ENCODE results near the gene TRPM1.

Gene TRPM1

GRCh38 chr15:31077181-31077580 is 24.3 kb downstream of the TRPM1 start:
- no peaks in the 10 kb centered on the region for H3K9me3 Mint-ChIP-seq
- no peaks in the 10 kb centered on the region for H3K36me3 Mint-ChIP-seq (ENCODE audit: insufficient read depth)
- H3K4me1 Mint-ChIP-seq = peaks cover 12% of the 10 kb centered on the region
- H3K4me3 Mint-ChIP-seq = no peak overlapping the region
- DNase-seq (ENCODE audit: low spot score in 2 of 2) (no peak), ATAC-seq (replicated peaks; ENCODE audit: extremely low read depth, poor library complexity, severe bottlenecking) (no peak)
- peaks cover 39% of the 10 kb centered on the region for H3K27me3 Mint-ChIP-seq
- H3K27ac Mint-ChIP-seq (ENCODE audit: low read depth) = no peak overlapping the region

- Mint-ChIP-seq H3K27me3 (peaks cover 19% of the 10 kb centered on the region), H3K4me1 (no peaks in the 10 kb centered on the region), H3K4me3 (no peak overlapping the region), H3K27ac (ENCODE audit: low read depth) (no peak overlapping the region), H3K36me3 (ENCODE audit: insufficient read depth) (no peaks in the 10 kb centered on the region), H3K9me3 (no peaks in the 10 kb centered on the region)
- no peak for ATAC-seq (replicated peaks; ENCODE audit: extremely low read depth, poor library complexity, severe bottlenecking)
- no peak for DNase-seq (ENCODE audit: low spot score in 2 of 2)
Measured at GRCh38 chr15:31074321-31074720, 27.2 kb downstream of the TRPM1 start.

DNA sequence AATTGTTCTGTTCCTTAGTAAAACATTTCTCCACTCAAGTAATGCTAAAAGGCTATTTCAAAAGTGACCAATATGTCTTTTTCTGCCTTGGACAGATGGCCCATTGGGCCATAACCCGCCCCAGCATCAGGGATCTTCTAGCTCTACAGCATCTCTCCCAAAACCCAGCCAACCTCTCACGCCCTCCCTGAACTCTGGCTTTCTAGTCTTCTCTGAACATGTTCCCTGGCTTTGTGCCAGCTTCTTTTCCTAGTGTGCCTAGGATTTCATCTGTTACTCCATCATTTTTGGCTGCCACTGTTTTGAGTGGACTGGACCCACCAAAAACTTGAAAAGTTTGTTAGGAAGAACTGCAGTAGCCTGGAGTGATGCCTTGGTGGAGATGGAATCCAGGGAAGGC is 30.7 kb downstream of the TRPM1 start:
- no peak for DNase-seq (ENCODE audit: low spot score in 2 of 2)
- Mint-ChIP-seq H3K27ac (ENCODE audit: low read depth) (no peak overlapping the region), H3K36me3 (ENCODE audit: insufficient read depth) (no peaks in the 10 kb centered on the region), H3K4me1 (no peaks in the 10 kb centered on the region), H3K9me3 (no peaks in the 10 kb centered on the region), H3K4me3 (no peak overlapping the region), H3K27me3 (no peaks in the 10 kb centered on the region)
- ATAC-seq (replicated peaks; ENCODE audit: extremely low read depth, poor library complexity, severe bottlenecking) = no peak

DNA sequence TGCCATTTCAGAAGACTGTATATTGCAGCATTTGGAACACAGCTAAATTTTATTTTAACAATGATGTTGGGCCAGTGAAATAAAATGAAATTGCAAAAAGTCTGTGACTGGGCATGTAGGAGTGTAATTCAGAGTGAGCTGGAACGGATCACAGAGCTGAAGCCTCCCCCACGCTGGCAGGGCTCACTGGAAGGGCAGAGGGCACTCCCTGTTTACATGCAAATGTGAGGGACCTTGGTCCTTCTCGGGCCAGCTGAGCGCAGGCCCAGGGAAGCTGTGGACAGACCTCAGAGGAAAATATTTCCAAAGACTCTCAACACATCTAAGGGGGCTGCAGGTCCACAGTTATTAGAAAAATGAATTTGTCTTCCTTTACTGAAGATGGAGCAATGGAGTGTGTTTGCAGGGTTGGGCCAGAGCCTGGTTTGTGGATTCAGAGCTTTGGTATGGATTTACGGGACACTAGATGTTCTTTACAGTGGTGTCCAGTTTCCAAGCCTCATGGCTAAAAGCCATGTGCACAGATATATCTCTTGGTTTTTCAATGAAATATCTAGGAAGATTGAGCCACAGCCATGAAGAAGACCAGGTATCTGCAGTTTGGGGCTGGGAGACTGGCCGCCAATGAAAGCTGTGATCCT is 32.0 kb downstream of the TRPM1 start:
- H3K36me3 Mint-ChIP-seq (ENCODE audit: insufficient read depth) = no peaks in the 10 kb centered on the region
- H3K27me3 Mint-ChIP-seq = no peaks in the 10 kb centered on the region
- no peak for ATAC-seq (replicated peaks; ENCODE audit: extremely low read depth, poor library complexity, severe bottlenecking)
- H3K4me3 Mint-ChIP-seq = no peak overlapping the region
- H3K4me1 Mint-ChIP-seq = no peaks in the 10 kb centered on the region
- no peak for DNase-seq (ENCODE audit: low spot score in 2 of 2)
- H3K27ac Mint-ChIP-seq (ENCODE audit: low read depth) = no peak overlapping the region
- no peaks in the 10 kb centered on the region for H3K9me3 Mint-ChIP-seq

GRCh38 chr15:31067890-31068603 is 33.5 kb downstream of the TRPM1 start:
- ATAC-seq (replicated peaks; ENCODE audit: extremely low read depth, poor library complexity, severe bottlenecking) = no peak

GRCh38 chr15:31065824-31066223 is 35.7 kb downstream of the TRPM1 start:
- H3K36me3 Mint-ChIP-seq (ENCODE audit: insufficient read depth) = no peaks in the 10 kb centered on the region
- H3K27me3 Mint-ChIP-seq = peaks cover 7% of the 10 kb centered on the region
- DNase-seq (ENCODE audit: low spot score in 2 of 2) (no peak), ATAC-seq (replicated peaks; ENCODE audit: extremely low read depth, poor library complexity, severe bottlenecking) (no peak)
- H3K27ac Mint-ChIP-seq (ENCODE audit: low read depth) = no peak overlapping the region
- no peaks in the 10 kb centered on the region for H3K9me3 Mint-ChIP-seq
- no peaks in the 10 kb centered on the region for H3K4me1 Mint-ChIP-seq
- no peak overlapping the region for H3K4me3 Mint-ChIP-seq

More at GRCh38 chr15:31067890-31068603, 33.5 kb downstream of the TRPM1 start:
- Mint-ChIP-seq H3K27ac (ENCODE audit: low read depth) (no peak overlapping the region), H3K36me3 (ENCODE audit: insufficient read depth) (no peaks in the 10 kb centered on the region), H3K27me3 (no peaks in the 10 kb centered on the region), H3K9me3 (no peaks in the 10 kb centered on the region), H3K4me3 (no peak overlapping the region), H3K4me1 (no peaks in the 10 kb centered on the region)
- no peak for DNase-seq (ENCODE audit: low spot score in 2 of 2)

- H3K9me3 Mint-ChIP-seq = no peaks in the 10 kb centered on the region
- H3K4me1 Mint-ChIP-seq = no peaks in the 10 kb centered on the region
- no peaks in the 10 kb centered on the region for H3K36me3 Mint-ChIP-seq (ENCODE audit: insufficient read depth)
- no peak overlapping the region for H3K4me3 Mint-ChIP-seq
- peaks cover 16% of the 10 kb centered on the region for H3K27me3 Mint-ChIP-seq
- H3K27ac Mint-ChIP-seq (ENCODE audit: low read depth) = no peak overlapping the region
- ATAC-seq (replicated peaks; ENCODE audit: extremely low read depth, poor library complexity, severe bottlenecking) = no peak
- DNase-seq (ENCODE audit: low spot score in 2 of 2) = no peak
Measured at GRCh38 chr15:31062911-31063310, 38.6 kb downstream of the TRPM1 start.

DNA sequence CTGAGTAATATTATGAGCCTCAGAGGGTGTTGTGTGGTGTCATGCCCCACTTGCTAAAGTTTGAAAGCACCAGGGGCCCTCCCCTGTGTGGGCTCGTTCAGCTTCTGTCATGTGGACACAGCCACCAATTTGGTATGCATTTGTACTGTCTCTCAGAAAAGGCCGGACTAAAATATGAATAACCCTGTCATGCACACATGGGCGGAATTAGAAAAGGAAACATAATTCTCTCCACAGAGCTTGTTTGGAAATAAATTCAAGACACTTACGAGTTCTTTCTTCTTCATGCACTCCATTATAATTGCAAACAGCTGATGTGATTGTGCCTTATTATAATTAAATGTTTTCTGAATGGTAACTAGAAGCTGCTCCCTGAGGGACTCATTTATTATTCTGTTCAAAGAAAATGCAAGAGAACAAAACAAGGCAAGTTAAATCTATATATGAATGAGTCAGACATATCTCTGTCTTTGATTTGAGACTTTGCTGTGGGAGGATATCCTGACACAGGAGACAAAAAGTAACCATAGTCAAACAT is 39.1 kb downstream of the TRPM1 start:
- Mint-ChIP-seq H3K4me3 (no peak overlapping the region), H3K27ac (ENCODE audit: low read depth) (no peak overlapping the region), H3K36me3 (ENCODE audit: insufficient read depth) (no peaks in the 10 kb centered on the region), H3K4me1 (no peaks in the 10 kb centered on the region), H3K9me3 (no peaks in the 10 kb centered on the region), H3K27me3 (peaks cover 17% of the 10 kb centered on the region)
- no peak for DNase-seq (ENCODE audit: low spot score in 2 of 2)
- no peak for ATAC-seq (replicated peaks; ENCODE audit: extremely low read depth, poor library complexity, severe bottlenecking)

DNA sequence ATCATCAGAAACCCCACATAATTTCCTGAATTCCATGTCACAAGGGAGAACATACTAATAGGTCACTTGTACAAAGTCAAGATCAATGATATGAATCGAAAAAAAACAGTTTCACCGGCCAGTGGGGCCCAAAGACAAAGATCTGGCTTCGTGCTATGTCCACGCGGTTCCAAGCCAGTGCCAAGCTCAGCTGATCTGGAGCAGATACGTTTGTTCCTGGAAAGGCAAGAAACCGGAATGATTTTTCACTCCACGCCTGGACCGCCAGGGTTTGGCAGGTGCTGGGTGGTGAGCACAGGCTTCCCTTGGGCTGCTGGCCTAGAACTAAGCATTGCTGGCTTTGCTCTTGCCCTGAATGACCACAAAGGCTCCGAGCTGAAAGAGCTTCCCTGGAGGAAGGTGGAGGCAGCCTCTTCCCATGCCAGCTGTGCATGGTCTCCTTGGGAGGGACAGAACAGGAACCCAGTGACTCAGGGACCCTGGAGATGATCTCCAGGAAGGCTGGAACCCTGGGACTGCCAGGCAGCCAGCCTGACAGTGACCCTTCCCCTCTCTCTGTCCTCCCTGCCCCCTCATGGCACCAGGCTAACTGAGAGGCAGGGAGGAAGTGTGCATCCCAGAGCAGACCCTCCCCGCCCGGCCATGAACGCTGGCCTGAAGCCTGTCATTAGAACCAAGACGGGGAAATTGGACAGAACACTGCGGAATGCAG is 40.9 kb downstream of the TRPM1 start:
- Mint-ChIP-seq H3K4me1 (no peaks in the 10 kb centered on the region), H3K27ac (ENCODE audit: low read depth) (no peak overlapping the region), H3K36me3 (ENCODE audit: insufficient read depth) (no peaks in the 10 kb centered on the region), H3K9me3 (no peaks in the 10 kb centered on the region), H3K4me3 (no peak overlapping the region), H3K27me3 (peaks cover 17% of the 10 kb centered on the region)
- ATAC-seq (replicated peaks; ENCODE audit: extremely low read depth, poor library complexity, severe bottlenecking) (no peak), DNase-seq (ENCODE audit: low spot score in 2 of 2) (no peak)

- ATAC-seq (replicated peaks; ENCODE audit: extremely low read depth, poor library complexity, severe bottlenecking) (no peak), DNase-seq (ENCODE audit: low spot score in 2 of 2) (no peak)
- Mint-ChIP-seq H3K27me3 (peaks cover 17% of the 10 kb centered on the region), H3K4me1 (no peaks in the 10 kb centered on the region), H3K36me3 (ENCODE audit: insufficient read depth) (no peaks in the 10 kb centered on the region), H3K27ac (ENCODE audit: low read depth) (no peak overlapping the region), H3K9me3 (no peaks in the 10 kb centered on the region), H3K4me3 (no peak overlapping the region)
Measured at GRCh38 chr15:31058236-31058962, 43.1 kb downstream of the TRPM1 start.

GRCh38 chr15:31051496-31052080 is 49.9 kb downstream of the TRPM1 start:
- no peak for ATAC-seq (replicated peaks; ENCODE audit: extremely low read depth, poor library complexity, severe bottlenecking)
- peaks cover 4% of the 10 kb centered on the region for H3K27me3 Mint-ChIP-seq
- no peak overlapping the region for H3K27ac Mint-ChIP-seq (ENCODE audit: low read depth)
- no peaks in the 10 kb centered on the region for H3K36me3 Mint-ChIP-seq (ENCODE audit: insufficient read depth)
- peaks cover 7% of the 10 kb centered on the region for H3K4me1 Mint-ChIP-seq
- DNase-seq (ENCODE audit: low spot score in 2 of 2) = no peak
- H3K4me3 Mint-ChIP-seq = no peak overlapping the region
- H3K9me3 Mint-ChIP-seq = no peaks in the 10 kb centered on the region

DNA sequence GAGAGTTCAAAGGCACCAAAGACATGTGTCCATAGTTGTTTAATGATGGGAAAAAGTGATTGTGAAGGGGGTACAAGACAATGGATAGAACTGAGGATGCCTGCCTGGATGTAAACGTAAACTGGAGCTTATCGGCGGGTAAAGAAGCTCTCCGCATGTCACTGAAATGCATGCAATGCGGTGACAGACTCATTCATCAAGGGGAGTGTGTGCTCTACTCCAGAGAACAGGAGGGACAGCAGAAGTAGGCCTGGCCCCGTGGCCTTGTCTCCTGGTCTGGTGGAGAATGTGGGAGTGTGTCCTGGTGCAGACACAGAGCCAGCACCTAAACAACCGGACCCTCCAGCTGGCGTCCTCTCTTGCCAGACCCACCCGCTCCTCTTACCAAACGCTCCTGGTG is 50.6 kb downstream of the TRPM1 start:
- Mint-ChIP-seq H3K27ac (ENCODE audit: low read depth) (no peak overlapping the region), H3K36me3 (ENCODE audit: insufficient read depth) (no peaks in the 10 kb centered on the region), H3K4me1 (peaks cover 7% of the 10 kb centered on the region), H3K9me3 (no peaks in the 10 kb centered on the region), H3K27me3 (peaks cover 10% of the 10 kb centered on the region), H3K4me3 (no peak overlapping the region)
- ATAC-seq (replicated peaks; ENCODE audit: extremely low read depth, poor library complexity, severe bottlenecking) (no peak), DNase-seq (ENCODE audit: low spot score in 2 of 2) (no peak)

Measured in central memory CD8-positive, alpha-beta T cell (primary cell).